HepG2 (cell line): Measurements from ENCODE around the gene MTF2. TPM values are rescaled to one million over a fixed set of nuclear protein-coding genes. Genes with fewer than 3 reads are reported as not detected.

ENCODE experiments used
- EZH2 ChIP-seq: conservative IDR thresholded peaks from 2 replicates; pipeline ENCODE4 v1.6.1; 2012; ENCODE audit warnings: mild to moderate bottlenecking, low read depth, low read length, moderate library complexity
- GPN1 ChIP-seq: sonication (generic); formaldehyde crosslinking; IDR thresholded peaks from 2 replicates; pipeline ENCODE4 v1.5.1; 2020; ENCODE audit warnings: missing genetic modification reagents, borderline replicate concordance
- HNF4A ChIP-seq: sonication (generic); formaldehyde crosslinking; IDR thresholded peaks from 2 replicates; pipeline ENCODE4 v1.4.0; 2020; ENCODE audit warnings: missing genetic modification reagents
- HNRNPH1 ChIP-seq: fragments of 200-400 bp; formaldehyde crosslinking; optimal IDR thresholded peaks from 2 replicates; pipeline ENCODE3; 2017; ENCODE audit warnings: mild to moderate bottlenecking, low read depth, low read length
- HNRNPL ChIP-seq: fragments of 200-400 bp; formaldehyde crosslinking; IDR thresholded peaks from 2 replicates; pipeline ENCODE4 v1.6.1; 2017; ENCODE audit warnings: mild to moderate bottlenecking, low read depth, low read length
- NFAT5 ChIP-seq: sonication (generic); formaldehyde crosslinking; IDR thresholded peaks from 2 replicates; pipeline ENCODE4 v1.4.0; 2020; ENCODE audit warnings: missing genetic modification reagents
- NFYC ChIP-seq: IDR thresholded peaks from 2 replicates; pipeline ENCODE4 v1.6.1; 2016; ENCODE audit warnings: missing genetic modification reagents, missing compliant biosample characterization
- PATZ1 ChIP-seq: sonication (generic); formaldehyde crosslinking; IDR thresholded peaks from 2 replicates; pipeline ENCODE4 v1.4.0; 2020; ENCODE audit warnings: missing genetic modification reagents
- SATB2 ChIP-seq: sonication (generic); formaldehyde crosslinking; IDR thresholded peaks from 2 replicates; pipeline ENCODE4 v1.5.0; 2020; ENCODE audit warnings: missing genetic modification reagents
- TP53 ChIP-seq: sonication (generic); formaldehyde crosslinking; conservative IDR thresholded peaks from 2 replicates; pipeline ENCODE4 v1.4.0; 2020; ENCODE audit warnings: missing genetic modification reagents
- ZFP91 ChIP-seq: sonication (generic); formaldehyde crosslinking; IDR thresholded peaks from 2 replicates; pipeline ENCODE4 v1.9.0; 2022; ENCODE audit warnings: missing genetic modification reagents, mild to moderate bottlenecking, borderline replicate concordance
- ZNF30 ChIP-seq: sonication (generic); formaldehyde crosslinking; IDR thresholded peaks from 2 replicates; pipeline ENCODE4 v1.5.0; 2020; ENCODE audit warnings: mild to moderate bottlenecking, missing genetic modification reagents
- ZNF530 ChIP-seq: sonication (generic); formaldehyde crosslinking; IDR thresholded peaks from 2 replicates; pipeline ENCODE4 v1.5.0; 2020; ENCODE audit warnings: low read depth, mild to moderate bottlenecking, missing genetic modification reagents
- ZNF674 ChIP-seq: sonication (generic); formaldehyde crosslinking; IDR thresholded peaks from 2 replicates; pipeline ENCODE4 v1.5.0; 2020; ENCODE audit warnings: low read depth, mild to moderate bottlenecking, missing genetic modification reagents
- ZNF772 ChIP-seq: sonication (generic); formaldehyde crosslinking; IDR thresholded peaks from 2 replicates; pipeline ENCODE4 v1.5.0; 2020; ENCODE audit warnings: mild to moderate bottlenecking, missing genetic modification reagents
- ZNF788 ChIP-seq: sonication (generic); formaldehyde crosslinking; IDR thresholded peaks from 2 replicates; pipeline ENCODE4 v1.5.0; 2020; ENCODE audit warnings: mild to moderate bottlenecking, missing genetic modification reagents, borderline replicate concordance
- polyA plus RNA-seq, 8 experiments: library from polyadenylated mRNA; depleted of rRNA in 3 of 8; stranded (reverse) in 7 of 8; unstranded in 1 of 8; fragments of >200 nt; fragmentation: Illumina TruSeq in 4 of 8; extraction: Trizol in 4 of 8; gene quantifications; 2 replicates each; pipeline versions ENCODE4 v1.2.1 to v1.2.3, GENCODE V29; 2011 to 2016; ENCODE audit warnings: low read depth in 4 of 8, missing spikeins in 1 of 8, mixed read lengths in 1 of 8; ENCODE audit not compliant: insufficient read depth in 1 of 8
- total RNA-seq, 5 experiments: library from RNA; depleted of rRNA; stranded (reverse); fragments of >200 nt; fragmentation: Illumina TruSeq; extraction: Trizol; gene quantifications; 2 replicates each; pipeline ENCODE4 v1.2.3, GENCODE V29; 2016; ENCODE audit warnings: low read depth in 1 of 5
- TF ChIP-seq, protein P1 (sequence below): sonication (generic); formaldehyde crosslinking; IDR thresholded peaks from 2 replicates; pipeline ENCODE4 v1.8.1; 2023; ENCODE audit warnings: mild to moderate bottlenecking, inconsistent platforms, moderate library complexity, missing genetic modification reagents, borderline replicate concordance

The MTF2 gene
- total and polyA plus RNA-seq, 2 of the 13 experiments (the other 11 are each of a cell fraction or from before 2014, with no cell fraction given) = 48.7 to 53.9 TPM

GRCh38 chr1:93179886-93180722 is 101.0 kb downstream of the MTF2 start, which contains the start of gene TMED5 (continued):
- TF ChIP-seq ZNF772 = peak; percentile 77
- TF ChIP-seq ZFP91 (CRISPR knock-in tag) = peak; percentile 85; the same call in 1 of the 2 replicates
- no peak for TF ChIP-seq HNRNPH1
- TF ChIP-seq, protein P1, sequence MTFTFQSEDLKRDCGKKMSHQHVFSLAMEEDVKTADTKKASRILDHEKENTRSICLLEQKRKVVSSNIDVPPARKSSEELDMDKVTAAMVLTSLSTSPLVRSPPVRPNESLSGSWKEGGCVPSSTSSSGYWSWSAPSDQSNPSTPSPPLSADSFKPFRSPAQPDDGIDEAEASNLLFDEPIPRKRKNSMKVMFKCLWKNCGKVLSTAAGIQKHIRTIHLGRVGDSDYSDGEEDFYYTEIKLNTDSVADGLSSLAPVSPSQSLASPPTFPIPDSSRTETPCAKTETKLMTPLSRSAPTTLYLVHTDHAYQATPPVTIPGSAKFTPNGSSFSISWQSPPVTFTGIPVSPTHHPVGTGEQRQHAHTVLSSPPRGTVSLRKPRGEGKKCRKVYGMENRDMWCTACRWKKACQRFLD (CRISPR knock-in tag) = peak; percentile 78; the same call in 1 of the 2 replicates
- TF ChIP-seq GPN1 (CRISPR knock-in tag) = no peak
- no peak for TF ChIP-seq ZNF530 (CRISPR knock-in tag)
- no peak for TF ChIP-seq HNRNPL
- TF ChIP-seq SATB2 (CRISPR knock-in tag) = peak; percentile 52; the same call in 1 of the 2 replicates
- TF ChIP-seq ZNF788 (CRISPR knock-in tag) = peak; percentile 59
- TF ChIP-seq EZH2 = no peak
- peak; percentile 25; the same call in 1 of the 2 replicates for TF ChIP-seq HNF4A (CRISPR knock-in tag)
- no peak for TF ChIP-seq ZNF30
- peak; percentile 84 for TF ChIP-seq NFYC (CRISPR knock-in tag)
- peak; percentile 76; the same call in 1 of the 2 replicates for TF ChIP-seq PATZ1 (CRISPR knock-in tag)
- TF ChIP-seq ZNF674 (CRISPR knock-in tag) = peak; percentile 48; the same call in 1 of the 2 replicates
- TF ChIP-seq NFAT5 = peak; percentile 86; the same call in 1 of the 2 replicates
- TF ChIP-seq TP53 = no peak
